ENCODE results near the gene MACO1.

DNA sequence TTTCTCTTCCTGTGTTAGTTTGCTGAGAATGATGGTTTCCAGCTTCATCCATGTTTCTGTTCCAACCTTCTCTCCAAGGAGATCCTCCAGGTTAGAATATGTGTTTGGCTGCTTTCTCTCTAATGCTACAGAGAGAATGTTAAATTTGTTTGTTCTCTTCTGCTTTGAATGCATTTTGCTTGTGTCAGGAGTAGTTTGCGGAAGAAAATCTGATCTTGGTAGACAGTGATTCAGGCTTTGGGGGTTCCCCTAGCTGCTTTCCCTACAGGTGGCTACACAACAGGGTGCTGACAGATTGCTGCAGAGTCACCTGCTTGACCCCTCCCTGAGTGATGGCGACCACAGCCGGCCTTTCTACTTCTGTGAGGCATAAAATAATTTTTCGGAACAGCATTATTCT is 41.8 kb downstream of the MACO1 start:
- TF ChIP-seq, protein P1, sequence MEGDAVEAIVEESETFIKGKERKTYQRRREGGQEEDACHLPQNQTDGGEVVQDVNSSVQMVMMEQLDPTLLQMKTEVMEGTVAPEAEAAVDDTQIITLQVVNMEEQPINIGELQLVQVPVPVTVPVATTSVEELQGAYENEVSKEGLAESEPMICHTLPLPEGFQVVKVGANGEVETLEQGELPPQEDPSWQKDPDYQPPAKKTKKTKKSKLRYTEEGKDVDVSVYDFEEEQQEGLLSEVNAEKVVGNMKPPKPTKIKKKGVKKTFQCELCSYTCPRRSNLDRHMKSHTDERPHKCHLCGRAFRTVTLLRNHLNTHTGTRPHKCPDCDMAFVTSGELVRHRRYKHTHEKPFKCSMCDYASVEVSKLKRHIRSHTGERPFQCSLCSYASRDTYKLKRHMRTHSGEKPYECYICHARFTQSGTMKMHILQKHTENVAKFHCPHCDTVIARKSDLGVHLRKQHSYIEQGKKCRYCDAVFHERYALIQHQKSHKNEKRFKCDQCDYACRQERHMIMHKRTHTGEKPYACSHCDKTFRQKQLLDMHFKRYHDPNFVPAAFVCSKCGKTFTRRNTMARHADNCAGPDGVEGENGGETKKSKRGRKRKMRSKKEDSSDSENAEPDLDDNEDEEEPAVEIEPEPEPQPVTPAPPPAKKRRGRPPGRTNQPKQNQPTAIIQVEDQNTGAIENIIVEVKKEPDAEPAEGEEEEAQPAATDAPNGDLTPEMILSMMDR (conservative IDR thresholded peaks at IDR 0.05), result no peak
- no peak for TF ChIP-seq EZH2 (IDR thresholded peaks at IDR 0.05; ENCODE audit: low read depth)

Measured in PC-9 (cell line).